NCI-H2196 treated with DMSO at 0.1 percent for 48 hours (cell line): ENCODE measurements around the gene NHSL1.

Experiments used
- DNase-seq: peaks from one replicate; lab custom pipeline; 2025; ENCODE audit not compliant: unreplicated experiment; lab: John Stamatoyannopoulos, UW

NHSL1 gene

GRCh38 chr6:138500045-138500665 is 861 bp upstream of the NHSL1 start:
- no peak for DNase-seq

- DNase-seq: no peak
Measured at GRCh38 chr6:138498629-138499302, 528 bp downstream of the NHSL1 start.

GRCh38 chr6:138497286-138497685 is 2.0 kb downstream of the NHSL1 start:
- DNase-seq: no peak

GRCh38 chr6:138494312-138494711 is 5.0 kb downstream of the NHSL1 start:
- DNase-seq: no peak

GRCh38 chr6:138493413-138493812 is 5.9 kb downstream of the NHSL1 start:
- DNase-seq: no peak

- DNase-seq: no peak
Measured at GRCh38 chr6:138492871-138493270, 6.4 kb downstream of the NHSL1 start.

GRCh38 chr6:138492113-138492512 is 7.2 kb downstream of the NHSL1 start:
- DNase-seq: no peak

GRCh38 chr6:138491017-138491416 is 8.3 kb downstream of the NHSL1 start:
- no peak for DNase-seq

- no peak for DNase-seq
Measured at GRCh38 chr6:138489846-138490245, 9.4 kb downstream of the NHSL1 start.

GRCh38 chr6:138487102-138487604 is 12.1 kb downstream of the NHSL1 start:
- DNase-seq: no peak

- no peak for DNase-seq
Measured at GRCh38 chr6:138486249-138487101, 12.8 kb downstream of the NHSL1 start.

- DNase-seq: no peak
Measured at GRCh38 chr6:138485586-138486248, 13.6 kb downstream of the NHSL1 start.

GRCh38 chr6:138485005-138485545 is 14.2 kb downstream of the NHSL1 start:
- DNase-seq: no peak

GRCh38 chr6:138484018-138484731 is 15.1 kb downstream of the NHSL1 start:
- DNase-seq: no peak

GRCh38 chr6:138482816-138483215 is 16.5 kb downstream of the NHSL1 start:
- DNase-seq: no peak

GRCh38 chr6:138480279-138480949 is 18.9 kb downstream of the NHSL1 start:
- no peak for DNase-seq

GRCh38 chr6:138477913-138478539 is 21.3 kb downstream of the NHSL1 start:
- no peak for DNase-seq

- DNase-seq: no peak
Measured at GRCh38 chr6:138476116-138476515, 23.2 kb downstream of the NHSL1 start.

- DNase-seq: no peak
Measured at GRCh38 chr6:138473144-138473543, 26.1 kb downstream of the NHSL1 start.
